ENCODE data around the gene CDC42BPA. TPM values are rescaled to one million over a fixed set of nuclear protein-coding genes. Genes with fewer than 3 reads are reported as not detected.

The CDC42BPA gene
- total RNA-seq, 1 experiment from 2014 or later, result 102 TPM

GRCh38 chr1:227058321-227058751, 260.0 kb downstream of the CDC42BPA start:
- Mint-ChIP-seq H3K27ac (ENCODE audit: low read depth, unreplicated experiment) (peak overlapping the region; percentile 94), H3K9me3 (ENCODE audit: unreplicated experiment) (no peaks in the 10 kb centered on the region)
- intact Hi-C loops (cut with micrococcal nuclease), result no loop called here

GRCh38 chr1:227049253-227049652, 269.0 kb downstream of the CDC42BPA start:
- peaks cover 58% of the 10 kb centered on the region for H3K36me3 Mint-ChIP-seq (ENCODE audit: insufficient read depth, unreplicated experiment)
- ChIA-PET CTCF (no interaction called here), POLR2A (no interaction called here)
- BruUV-seq (replicated peaks), result no TSS peak
- H3K27me3 Mint-ChIP-seq (ENCODE audit: insufficient read depth, unreplicated experiment), result no peaks in the 10 kb centered on the region
- H3K4me3 Mint-ChIP-seq (ENCODE audit: unreplicated experiment), result no peak overlapping the region
- TF ChIP-seq CTCF (IDR thresholded peaks at IDR 0.05; ENCODE audit: unreplicated experiment), result no peak
- intact Hi-C loops (cut with micrococcal nuclease), result no loop called here
- no peak overlapping the region for H3K27ac Mint-ChIP-seq (ENCODE audit: low read depth, unreplicated experiment)
- H3K4me1 Mint-ChIP-seq (ENCODE audit: insufficient read depth, unreplicated experiment), result peaks cover 1% of the 10 kb centered on the region
- no peaks in the 10 kb centered on the region for H3K9me3 Mint-ChIP-seq (ENCODE audit: unreplicated experiment)
- DNase-seq (ENCODE audit: unreplicated experiment), result no peak

More at GRCh38 chr1:227058321-227058751, 260.0 kb downstream of the CDC42BPA start:
- no peak for TF ChIP-seq CTCF (IDR thresholded peaks at IDR 0.05; ENCODE audit: unreplicated experiment)
- Mint-ChIP-seq H3K27me3 (ENCODE audit: insufficient read depth, unreplicated experiment) (no peaks in the 10 kb centered on the region), H3K36me3 (ENCODE audit: insufficient read depth, unreplicated experiment) (peaks cover 12% of the 10 kb centered on the region), H3K4me1 (ENCODE audit: insufficient read depth, unreplicated experiment) (peaks cover 15% of the 10 kb centered on the region), H3K4me3 (ENCODE audit: unreplicated experiment) (no peak overlapping the region)
- BruUV-seq (replicated peaks), result TSS peak; percentile 14
- DNase-seq (ENCODE audit: unreplicated experiment), result peak; percentile 72
- ChIA-PET POLR2A (interaction anchor here (0.6 to 3.4 kb wide), 16 partner anchors 8 to 266 kb away, joined by 3 to 21 read pairs (median 4); partner anchors contain the start of gene COQ8A), CTCF (interaction anchor here (0.6 to 1.0 kb wide), 4 partner anchors 8 to 101 kb away, joined by 3 to 4 read pairs (median 3); no protein-coding TSS in a partner anchor)

GRCh38 chr1:227043755-227044154, 274.5 kb downstream of the CDC42BPA start:
- POLR2A ChIA-PET, result interaction anchor here (0.6 to 2.3 kb wide), 4 partner anchors 9 to 244 kb away, joined by 3 to 15 read pairs (median 3); no protein-coding TSS in a partner anchor
- CTCF ChIA-PET, result interaction anchor here (0.5 to 0.7 kb wide), 3 partner anchors 35 to 340 kb away, joined by 3 to 4 read pairs (median 3); no protein-coding TSS in a partner anchor
- Mint-ChIP-seq H3K4me1 (ENCODE audit: insufficient read depth, unreplicated experiment) (peaks cover 8% of the 10 kb centered on the region), H3K27ac (ENCODE audit: low read depth, unreplicated experiment) (no peak overlapping the region), H3K9me3 (ENCODE audit: unreplicated experiment) (no peaks in the 10 kb centered on the region), H3K27me3 (ENCODE audit: insufficient read depth, unreplicated experiment) (no peaks in the 10 kb centered on the region), H3K36me3 (ENCODE audit: insufficient read depth, unreplicated experiment) (peaks cover 59% of the 10 kb centered on the region), H3K4me3 (ENCODE audit: unreplicated experiment) (no peak overlapping the region)
- intact Hi-C loops (cut with micrococcal nuclease), result no loop called here
- peak; percentile 75 for DNase-seq (ENCODE audit: unreplicated experiment)
- BruUV-seq (replicated peaks), result no TSS peak
- TF ChIP-seq CTCF (IDR thresholded peaks at IDR 0.05; ENCODE audit: unreplicated experiment), result no peak

- ChIA-PET POLR2A (interaction anchor here (0.9 to 2.3 kb wide), 5 partner anchors 12 to 25 kb away, joined by 3 to 15 read pairs (median 3); no protein-coding TSS in a partner anchor), CTCF (interaction anchor here (1.2 kb wide), 1 partner anchor 22 kb away, joined by 4 read pairs; no protein-coding TSS in a partner anchor)
- H3K36me3 Mint-ChIP-seq (ENCODE audit: insufficient read depth, unreplicated experiment), result peaks cover 56% of the 10 kb centered on the region
- BruUV-seq (replicated peaks), result no TSS peak
- peaks cover 3% of the 10 kb centered on the region for H3K9me3 Mint-ChIP-seq (ENCODE audit: unreplicated experiment)
- no peak for TF ChIP-seq CTCF (IDR thresholded peaks at IDR 0.05; ENCODE audit: unreplicated experiment)
- peaks cover 8% of the 10 kb centered on the region for H3K4me1 Mint-ChIP-seq (ENCODE audit: insufficient read depth, unreplicated experiment)
- no peak for DNase-seq (ENCODE audit: unreplicated experiment)
- H3K4me3 Mint-ChIP-seq (ENCODE audit: unreplicated experiment), result no peak overlapping the region
- H3K27me3 Mint-ChIP-seq (ENCODE audit: insufficient read depth, unreplicated experiment), result no peaks in the 10 kb centered on the region
- intact Hi-C loops (cut with micrococcal nuclease), result no loop called here
- no peak overlapping the region for H3K27ac Mint-ChIP-seq (ENCODE audit: low read depth, unreplicated experiment)
These were observed 276.0 kb downstream of the CDC42BPA start for GRCh38 chr1:227042292-227042691.
